ENCODE data around the gene SRSF2. TPM values are rescaled to one million over a fixed set of nuclear protein-coding genes. Genes with fewer than 3 reads are reported as not detected.
"Not testable (repeated sequence)": the region's sequence is repeated elsewhere in the genome, so short reads cannot be mapped to it uniquely, and the experiment has no call there.

Gene SRSF2
- total and polyA plus RNA-seq, 9 donors, result 111 to 238 (median 218) TPM

DNA sequence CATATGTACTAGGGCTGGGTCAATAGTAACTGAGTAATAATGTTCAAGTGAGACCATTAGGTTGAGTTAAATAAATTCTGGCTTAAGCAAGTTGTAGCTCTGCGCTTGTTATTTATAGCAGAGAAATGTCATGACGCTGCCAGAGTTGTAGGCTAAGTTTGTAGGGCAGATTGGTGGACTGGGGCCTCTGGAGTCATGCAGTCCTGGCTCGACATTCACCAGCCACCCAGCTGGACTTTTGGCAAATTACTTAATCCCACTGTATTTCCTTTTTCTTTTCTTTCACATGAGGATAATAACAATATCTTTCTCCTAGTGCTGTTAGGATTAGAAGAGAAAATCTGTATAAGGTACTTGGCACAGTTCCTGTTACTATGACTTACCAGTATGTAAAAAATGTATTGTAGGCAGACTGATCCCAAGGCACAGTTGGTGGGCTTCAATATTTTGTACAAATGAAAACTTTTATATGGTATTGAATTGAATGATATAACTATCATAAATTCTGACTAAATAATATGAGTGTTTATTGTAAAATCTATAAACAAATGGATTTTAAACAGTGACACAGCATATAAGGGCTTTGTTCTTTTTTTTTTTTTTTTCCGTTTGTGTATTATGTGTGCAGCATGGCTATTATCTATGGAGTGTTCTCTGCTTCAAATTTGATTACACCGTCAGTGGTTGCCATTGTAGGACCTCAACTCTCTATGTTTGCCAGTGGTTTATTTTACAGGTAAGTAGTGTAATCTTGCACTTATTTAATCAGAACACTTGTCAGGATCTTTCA, 3.4 kb upstream of the SRSF2 start:
- peak; percentile 75 for DNase-seq
- Histone ChIP-seq H3K9me3 (replicated peaks; ENCODE audit: control insufficient read depth, low read depth, low read length) (no peaks in the 10 kb centered on the region), H3K27ac (ENCODE audit: low read length) (peak overlapping the region; percentile 82), H3K4me3 (ENCODE audit: low read length) (peak overlapping the region; percentile 2), H3K36me3 (ENCODE audit: control insufficient read depth, insufficient read depth, low read length) (peaks cover 32% of the 10 kb centered on the region), H3K4me1 (ENCODE audit: control insufficient read depth, insufficient read depth, low read length) (peaks cover 4% of the 10 kb centered on the region), H3K27me3 (ENCODE audit: control insufficient read depth, insufficient read depth, low read length) (no peaks in the 10 kb centered on the region)
- WGBS (ENCODE audit: insufficient coverage), result no CpG with 5 or more reads among the region's 5 CpGs

GRCh38 chr17:76739568-76740115, 2.5 kb upstream of the SRSF2 start:
- H3K27me3 ChIP-seq (ENCODE audit: control insufficient read depth, insufficient read depth, low read length); DNase-seq; H3K4me1 ChIP-seq (ENCODE audit: control insufficient read depth, insufficient read depth, low read length); H3K9me3 ChIP-seq (replicated peaks; ENCODE audit: control insufficient read depth, low read depth, low read length): not testable (repeated sequence)
- H3K36me3 ChIP-seq (ENCODE audit: control insufficient read depth, insufficient read depth, low read length), result peaks cover 31% of the 10 kb centered on the region
- WGBS (ENCODE audit: insufficient coverage), result 84% methylated on average over 8 of the region's 17 CpGs
- peak overlapping the region; percentile 82 for H3K27ac ChIP-seq (ENCODE audit: low read length)
- peak overlapping the region; percentile 95 for H3K4me3 ChIP-seq (ENCODE audit: low read length)

- DNase-seq, result peak; percentile 51
- Histone ChIP-seq H3K4me3 (ENCODE audit: low read length) (peak overlapping the region; percentile 95), H3K9me3 (replicated peaks; ENCODE audit: control insufficient read depth, low read depth, low read length) (no peaks in the 10 kb centered on the region), H3K36me3 (ENCODE audit: control insufficient read depth, insufficient read depth, low read length) (peaks cover 31% of the 10 kb centered on the region), H3K27me3 (ENCODE audit: control insufficient read depth, insufficient read depth, low read length) (no peaks in the 10 kb centered on the region), H3K4me1 (ENCODE audit: control insufficient read depth, insufficient read depth, low read length) (peaks cover 9% of the 10 kb centered on the region), H3K27ac (ENCODE audit: low read length) (peak overlapping the region; percentile 100)
- no CpG with 5 or more reads among the region's 7 CpGs for WGBS (ENCODE audit: insufficient coverage)
Observed at GRCh38 chr17:76738468-76738850, 1.3 kb upstream of the SRSF2 start.

GRCh38 chr17:76737676-76738467, 741 bp upstream of the SRSF2 start, which contains the start of gene MFSD11:
Gene MFSD11 (plus strand): TSS chr17:76738119. CDS start chr17:76738353, 234 bp downstream.
- Histone ChIP-seq H3K36me3 (ENCODE audit: control insufficient read depth, insufficient read depth, low read length) (peaks cover 33% of the 10 kb centered on the region), H3K27ac (ENCODE audit: low read length) (peak within 1 kb of the TSS; percentile 100), H3K4me1 (ENCODE audit: control insufficient read depth, insufficient read depth, low read length) (peaks cover 10% of the 10 kb centered on the region), H3K27me3 (ENCODE audit: control insufficient read depth, insufficient read depth, low read length) (no peaks in the 10 kb centered on the region), H3K4me3 (ENCODE audit: low read length) (peak within 1 kb of the TSS; percentile 95), H3K9me3 (replicated peaks; ENCODE audit: control insufficient read depth, low read depth, low read length) (no peaks in the 10 kb centered on the region)
- DNase-seq, result peak; percentile 98
- under 1% methylated on average over 51 of the region's 57 CpGs for WGBS (ENCODE audit: insufficient coverage)

- peak; percentile 87 for DNase-seq
Observed at GRCh38 chr17:76736349-76737081, 616 bp downstream of the SRSF2 start.

GRCh38 chr17:76735586-76736348, 1.4 kb downstream of the SRSF2 start:
- H3K4me3 ChIP-seq (ENCODE audit: low read length), result peak overlapping the region; percentile 95
- no peak for DNase-seq
- H3K9me3 ChIP-seq (replicated peaks; ENCODE audit: control insufficient read depth, low read depth, low read length), result no peaks in the 10 kb centered on the region
- peaks cover 35% of the 10 kb centered on the region for H3K36me3 ChIP-seq (ENCODE audit: control insufficient read depth, insufficient read depth, low read length)
- WGBS (ENCODE audit: insufficient coverage), result 0% methylated on average over 13 of the region's 20 CpGs
- peak overlapping the region; percentile 90 for H3K27ac ChIP-seq (ENCODE audit: low read length)
- peaks cover 11% of the 10 kb centered on the region for H3K4me1 ChIP-seq (ENCODE audit: control insufficient read depth, insufficient read depth, low read length)
- H3K27me3 ChIP-seq (ENCODE audit: control insufficient read depth, insufficient read depth, low read length), result no peaks in the 10 kb centered on the region

More at GRCh38 chr17:76736349-76737081, 616 bp downstream of the SRSF2 start:
- Histone ChIP-seq H3K27me3 (ENCODE audit: control insufficient read depth, insufficient read depth, low read length) (no peaks in the 10 kb centered on the region), H3K27ac (ENCODE audit: low read length) (peak overlapping the region; percentile 98), H3K4me1 (ENCODE audit: control insufficient read depth, insufficient read depth, low read length) (peaks cover 11% of the 10 kb centered on the region), H3K36me3 (ENCODE audit: control insufficient read depth, insufficient read depth, low read length) (peaks cover 30% of the 10 kb centered on the region), H3K4me3 (ENCODE audit: low read length) (peak overlapping the region; percentile 95), H3K9me3 (replicated peaks; ENCODE audit: control insufficient read depth, low read depth, low read length) (no peaks in the 10 kb centered on the region)
- WGBS (ENCODE audit: insufficient coverage), result under 1% methylated on average over 117 of the region's 117 CpGs

DNA sequence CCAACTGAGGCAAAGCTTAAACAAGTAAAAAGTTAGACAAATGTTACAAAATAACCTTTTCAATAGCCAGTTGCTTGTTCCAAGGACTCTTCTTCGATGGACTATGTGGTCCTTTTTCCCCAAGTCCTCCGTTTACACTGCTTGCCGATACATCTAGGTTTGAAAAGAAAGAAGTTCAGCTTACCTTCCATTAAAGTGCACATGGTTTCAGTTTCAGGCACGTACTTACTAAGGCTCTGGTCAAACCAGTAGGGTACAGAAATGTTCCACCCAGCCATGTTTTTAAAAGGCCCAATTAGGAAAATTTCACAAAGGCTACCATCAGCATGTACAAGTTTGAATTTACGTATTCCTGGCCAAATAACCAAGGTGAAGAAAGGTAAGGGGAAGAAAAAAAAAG, 2.1 kb downstream of the SRSF2 start:
- Histone ChIP-seq H3K4me3 (ENCODE audit: low read length) (peak overlapping the region; percentile 95), H3K4me1 (ENCODE audit: control insufficient read depth, insufficient read depth, low read length) (peaks cover 10% of the 10 kb centered on the region), H3K36me3 (ENCODE audit: control insufficient read depth, insufficient read depth, low read length) (peaks cover 39% of the 10 kb centered on the region), H3K27me3 (ENCODE audit: control insufficient read depth, insufficient read depth, low read length) (no peaks in the 10 kb centered on the region), H3K27ac (ENCODE audit: low read length) (peak overlapping the region; percentile 90), H3K9me3 (replicated peaks; ENCODE audit: control insufficient read depth, low read depth, low read length) (no peaks in the 10 kb centered on the region)
- WGBS (ENCODE audit: insufficient coverage), result 30% methylated on average over 3 of the region's 5 CpGs
- peak; percentile 46 for DNase-seq

DNA sequence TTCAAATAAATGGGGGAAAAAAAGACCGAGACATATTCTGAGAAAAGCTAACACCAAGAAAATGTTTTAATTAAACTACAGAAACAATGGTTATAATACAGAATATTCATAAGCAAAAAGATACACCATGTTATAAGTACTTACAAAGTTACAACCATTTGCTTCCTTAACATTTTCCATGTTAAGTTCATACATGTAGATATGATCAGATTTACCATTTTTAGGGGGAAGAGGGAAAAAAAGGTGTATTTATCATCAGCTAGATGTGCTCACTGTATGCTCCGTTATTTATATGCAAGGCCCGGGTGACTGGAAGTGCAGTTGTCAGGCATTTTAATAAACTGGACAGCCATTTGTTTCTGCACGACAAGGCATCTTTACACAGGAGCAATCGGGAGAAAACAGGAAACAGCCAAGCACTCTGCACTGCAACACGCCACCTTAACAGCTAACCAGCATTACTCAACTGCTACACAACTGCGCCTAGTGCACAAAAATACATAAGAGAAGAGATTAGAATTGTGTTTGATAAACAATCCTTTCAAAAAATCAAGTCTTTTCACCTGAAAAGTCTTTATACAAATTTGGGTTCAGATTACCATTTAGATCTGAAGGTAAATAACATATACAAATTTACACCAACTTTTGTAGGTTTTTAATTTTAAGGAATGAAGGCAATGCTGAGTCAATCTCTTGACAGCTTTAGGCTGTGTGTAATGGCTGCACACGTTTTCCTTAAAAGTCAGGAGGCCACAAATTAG, 2.9 kb downstream of the SRSF2 start:
- no peak overlapping the region for H3K27ac ChIP-seq (ENCODE audit: low read length)
- H3K4me3 ChIP-seq (ENCODE audit: low read length), result no peak overlapping the region
- no peaks in the 10 kb centered on the region for H3K9me3 ChIP-seq (replicated peaks; ENCODE audit: control insufficient read depth, low read depth, low read length)
- H3K36me3 ChIP-seq (ENCODE audit: control insufficient read depth, insufficient read depth, low read length), result peaks cover 43% of the 10 kb centered on the region
- no peak for DNase-seq
- peaks cover 7% of the 10 kb centered on the region for H3K4me1 ChIP-seq (ENCODE audit: control insufficient read depth, insufficient read depth, low read length)
- no peaks in the 10 kb centered on the region for H3K27me3 ChIP-seq (ENCODE audit: control insufficient read depth, insufficient read depth, low read length)
- 14% methylated on average over 3 of the region's 8 CpGs for WGBS (ENCODE audit: insufficient coverage)

GRCh38 chr17:76733618-76733957, 3.5 kb downstream of the SRSF2 start:
- Histone ChIP-seq H3K9me3 (replicated peaks; ENCODE audit: control insufficient read depth, low read depth, low read length) (no peaks in the 10 kb centered on the region), H3K4me1 (ENCODE audit: control insufficient read depth, insufficient read depth, low read length) (peaks cover 7% of the 10 kb centered on the region), H3K4me3 (ENCODE audit: low read length) (no peak overlapping the region), H3K27me3 (ENCODE audit: control insufficient read depth, insufficient read depth, low read length) (no peaks in the 10 kb centered on the region), H3K36me3 (ENCODE audit: control insufficient read depth, insufficient read depth, low read length) (peaks cover 44% of the 10 kb centered on the region), H3K27ac (ENCODE audit: low read length) (no peak overlapping the region)
- no peak for DNase-seq
- no CpG with 5 or more reads among the region's 1 CpG for WGBS (ENCODE audit: insufficient coverage)

Measured in muscle of leg (tissue), 11 donors.